CD4-positive, alpha-beta T cell treated with Interleukin-10 for 1 hour (primary cell): Measurements from ENCODE around the gene CTCFL.
A peak's percentile ranks its signal among the peaks of the same experiment; 100 is the strongest.
"Not testable (repeated sequence)": the region's sequence is repeated elsewhere in the genome, so short reads cannot be mapped to it uniquely, and the experiment has no call there.

Source experiments
- DNase-seq: peaks from one replicate; pipeline ENCODE4 v3.0.0-alpha.2; 2020

Gene CTCFL

DNA sequence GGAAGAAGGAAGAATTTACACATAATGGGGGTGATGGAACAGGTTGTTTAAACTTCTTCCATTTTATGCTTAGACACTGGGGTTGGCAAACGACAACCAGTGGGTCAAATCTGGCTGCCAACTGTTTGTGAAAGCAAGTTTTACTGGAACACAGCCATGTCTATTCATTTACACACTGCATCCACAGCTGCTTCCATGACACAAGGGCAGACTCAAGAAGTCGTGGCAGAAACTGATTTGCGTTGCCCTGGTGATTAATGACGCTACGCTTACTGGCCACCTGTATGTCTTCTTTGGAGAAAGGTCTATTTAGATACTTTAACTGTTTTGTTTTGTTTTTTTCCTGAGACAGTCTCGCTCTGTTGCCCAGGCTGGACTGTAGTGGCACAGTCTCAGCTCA lies 19.0 kb downstream of the CTCFL start:
- DNase-seq, result no peak

DNA sequence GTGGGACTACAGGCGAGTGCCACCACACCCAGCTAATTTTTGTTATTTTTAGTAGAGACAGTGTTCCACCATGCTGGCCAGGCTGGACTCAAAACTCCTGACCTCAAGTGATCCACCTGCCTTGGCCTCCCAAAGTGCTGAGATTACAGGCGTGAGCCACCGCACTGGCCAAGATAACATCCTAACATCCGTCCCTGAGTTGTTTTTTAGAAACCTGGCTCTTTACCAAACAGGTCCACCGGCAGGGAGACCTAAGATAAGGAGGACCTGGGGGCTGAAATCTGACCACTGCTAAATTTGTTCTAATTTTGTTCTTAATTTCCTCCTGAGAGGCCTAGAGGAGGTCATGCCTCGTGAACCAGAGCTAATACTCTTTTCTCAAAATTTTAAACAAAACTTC lies 20.5 kb downstream of the CTCFL start:
- no peak for DNase-seq

DNA sequence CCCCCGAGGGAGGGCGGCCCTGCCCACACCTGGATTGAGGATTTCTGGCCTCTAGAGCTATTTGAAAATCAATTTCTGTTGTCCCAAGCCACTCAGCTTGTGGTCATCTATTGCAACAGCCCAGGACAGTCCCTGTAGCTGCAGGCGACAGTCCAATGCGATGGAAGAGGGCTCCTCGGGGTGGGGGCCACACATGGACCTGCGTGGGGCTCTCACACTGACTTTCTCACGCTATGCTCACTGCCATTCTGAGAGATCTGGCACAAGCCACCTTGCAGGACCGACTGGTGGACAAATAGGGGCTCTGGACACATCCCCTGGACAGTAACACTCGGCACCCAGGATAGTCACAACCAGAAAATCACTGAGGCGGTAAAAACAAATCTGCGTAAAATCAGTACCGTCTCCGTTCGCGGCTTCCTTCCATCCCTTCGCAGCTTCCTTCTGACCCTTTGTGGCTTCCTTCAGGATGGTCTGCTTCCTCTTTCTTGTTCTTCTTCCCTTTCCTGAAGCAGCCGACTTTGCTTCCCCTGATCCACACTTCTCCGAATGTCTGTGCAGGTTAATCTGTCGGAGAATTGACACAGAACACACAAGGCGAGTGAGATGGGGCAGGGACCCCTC lies 21.8 kb downstream of the CTCFL start:
- no peak for DNase-seq

DNA sequence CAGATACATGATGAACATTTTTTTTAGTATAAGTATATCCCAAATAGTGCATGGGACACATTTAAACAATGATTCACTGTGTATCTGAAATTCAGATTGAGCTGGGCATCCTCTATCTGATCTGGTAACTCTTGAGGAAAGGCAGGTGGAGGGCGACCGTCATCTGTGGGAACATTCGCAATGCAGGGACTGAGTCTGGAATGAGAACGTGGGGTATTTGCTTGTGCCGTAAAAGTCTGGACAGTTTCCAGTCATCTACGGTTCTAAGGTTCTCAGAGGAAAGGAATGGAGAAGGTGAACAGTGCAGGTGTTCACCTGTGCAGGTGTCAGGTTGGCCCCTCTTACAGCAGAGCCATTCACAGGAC lies 22.6 kb downstream of the CTCFL start:
- DNase-seq, result no peak

DNA sequence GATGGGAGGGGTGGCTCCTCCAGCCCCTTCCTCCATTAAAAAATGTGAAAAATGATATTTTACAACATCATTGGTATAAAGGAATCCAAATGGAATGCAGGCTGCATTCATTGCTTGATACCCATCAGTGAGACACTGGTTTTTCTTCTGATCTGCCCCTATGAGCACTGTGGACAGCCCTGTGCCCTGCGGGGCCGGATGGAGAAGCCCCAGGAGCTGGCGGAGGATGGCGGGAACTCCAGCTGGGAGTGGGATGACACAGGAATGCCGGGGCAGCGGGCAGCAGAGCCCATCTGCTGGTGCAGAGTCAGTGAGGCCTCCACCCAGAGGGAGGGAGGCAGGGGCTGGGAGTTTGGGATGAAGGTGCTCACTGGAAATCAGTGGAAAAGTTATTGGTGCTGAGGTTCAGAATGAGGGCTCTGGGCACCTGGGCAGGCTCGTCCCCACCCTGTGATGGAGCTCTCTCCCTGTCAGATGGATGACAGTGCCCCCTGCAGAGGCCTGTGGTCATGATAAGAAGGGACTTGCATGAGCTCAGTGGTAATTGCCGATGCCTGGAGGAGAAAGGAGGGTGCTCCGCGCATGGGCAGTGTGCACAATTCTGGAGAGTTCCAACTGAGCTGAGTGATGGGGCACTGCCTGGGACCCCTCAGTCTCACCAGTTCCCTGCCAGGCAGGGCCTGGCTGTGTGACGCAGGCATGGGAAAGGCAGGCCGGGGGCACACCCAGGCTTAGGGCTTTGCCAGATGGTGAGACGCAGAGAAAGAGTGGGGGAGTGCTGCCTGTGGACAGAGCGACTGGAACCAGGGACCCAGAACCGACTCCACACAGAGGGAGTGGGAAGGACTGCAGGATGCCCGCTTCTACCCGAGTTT lies 23.2 kb downstream of the CTCFL start:
- no peak for DNase-seq

DNA sequence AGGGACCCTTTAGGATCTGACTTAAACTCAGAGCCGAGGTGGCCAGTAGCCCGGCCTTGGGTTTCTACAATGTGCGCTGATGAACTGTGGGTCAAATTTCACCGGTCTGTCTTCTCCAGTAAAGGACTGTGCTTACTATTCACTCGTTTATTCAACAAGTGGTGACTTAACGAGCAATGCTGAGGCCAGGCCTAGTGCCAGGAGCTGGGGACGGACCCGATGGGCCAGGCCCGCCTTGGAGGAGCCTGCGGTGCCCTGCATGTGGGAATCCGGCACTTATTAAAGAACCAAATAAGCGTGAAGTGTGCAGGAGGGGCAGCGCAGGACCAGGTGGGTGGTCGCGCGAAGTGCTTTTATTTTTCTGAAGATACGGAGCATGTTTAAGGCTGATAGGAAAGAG lies 24.0 kb downstream of the CTCFL start:
- DNase-seq, result no peak

DNA sequence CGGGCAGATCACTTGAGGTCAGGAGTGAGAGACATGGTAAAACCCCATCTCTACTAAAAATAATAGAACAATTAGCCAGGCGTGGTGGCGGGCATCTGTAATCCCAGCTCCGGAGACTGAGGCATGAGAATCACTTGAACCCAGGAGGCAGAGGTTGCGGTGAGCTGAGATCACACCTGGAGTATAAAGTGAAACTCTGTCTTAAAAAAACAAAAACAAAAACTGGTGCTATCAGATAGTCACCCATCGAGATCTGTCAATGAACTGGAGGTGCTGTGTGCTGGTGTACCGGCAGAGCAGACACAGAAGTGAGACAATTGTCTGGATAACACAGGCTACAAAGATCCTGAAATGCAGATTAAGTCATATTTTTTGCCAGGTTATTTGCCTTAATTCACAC lies 24.7 kb downstream of the CTCFL start:
- DNase-seq, result no peak

DNA sequence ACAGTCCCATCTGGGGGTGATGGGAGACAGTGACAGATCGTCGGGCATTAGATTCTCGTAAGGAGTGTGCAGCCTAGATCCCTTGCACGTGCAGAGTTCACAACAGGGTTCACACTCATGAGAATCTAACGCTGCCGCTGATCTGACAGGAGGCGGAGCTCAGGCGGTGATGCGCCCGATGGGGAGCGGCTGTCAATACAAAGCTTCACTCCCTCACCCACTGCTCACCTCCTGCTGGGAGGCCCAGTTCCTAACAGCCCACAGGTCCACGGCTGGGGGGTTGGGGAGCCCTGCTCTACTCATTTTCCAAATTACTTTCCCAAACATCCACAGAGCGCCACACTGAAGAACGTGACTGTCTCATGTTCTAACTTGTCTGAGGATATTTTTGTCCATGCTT lies 25.3 kb downstream of the CTCFL start:
- DNase-seq, result no peak

DNA sequence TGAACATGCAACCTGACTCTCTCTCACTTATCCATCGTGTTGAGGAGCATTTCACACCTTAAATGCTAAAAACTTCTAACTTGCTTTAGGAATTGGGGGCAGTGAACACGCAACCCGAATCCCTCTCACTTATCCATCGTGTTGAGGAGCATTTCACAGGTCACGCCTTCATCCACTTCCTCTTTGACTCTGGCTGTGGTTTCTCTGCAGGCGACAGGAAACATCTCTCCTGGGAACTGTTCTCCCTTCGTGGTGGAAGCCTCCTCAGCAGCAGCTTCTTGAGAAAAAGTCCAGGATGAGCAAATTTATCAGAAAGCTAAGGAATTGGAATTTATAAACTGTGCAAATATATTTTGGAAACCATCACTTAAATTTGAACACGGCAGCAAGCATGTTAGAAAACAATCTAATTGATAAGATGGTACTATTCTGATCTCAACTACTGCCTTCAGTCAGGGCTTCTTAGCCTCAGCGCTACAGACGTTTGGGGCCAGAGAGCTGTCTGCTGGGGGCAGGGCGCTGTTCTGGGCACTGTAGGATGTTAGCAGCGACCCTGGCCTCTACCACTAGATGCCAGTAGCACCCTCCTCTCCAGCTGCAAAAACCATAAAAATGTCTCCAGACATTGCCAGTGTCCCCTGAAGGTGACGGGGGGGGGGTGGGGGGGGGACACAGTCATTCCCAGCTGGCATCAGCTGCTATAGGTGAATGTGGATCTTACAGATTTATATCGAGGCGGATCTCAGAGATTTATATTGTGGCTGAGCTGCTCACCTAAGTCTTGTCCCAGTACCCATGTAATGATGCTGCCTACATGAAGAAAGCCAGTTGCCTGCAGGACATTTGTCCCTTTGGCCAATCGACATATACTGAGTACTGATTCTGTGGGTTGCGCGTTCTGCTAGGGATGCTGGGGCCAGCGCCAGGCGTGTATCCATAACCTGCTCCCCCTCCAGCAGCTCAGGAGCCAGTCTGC lies 26.2 kb downstream of the CTCFL start:
- peak; percentile 48 for DNase-seq

DNA sequence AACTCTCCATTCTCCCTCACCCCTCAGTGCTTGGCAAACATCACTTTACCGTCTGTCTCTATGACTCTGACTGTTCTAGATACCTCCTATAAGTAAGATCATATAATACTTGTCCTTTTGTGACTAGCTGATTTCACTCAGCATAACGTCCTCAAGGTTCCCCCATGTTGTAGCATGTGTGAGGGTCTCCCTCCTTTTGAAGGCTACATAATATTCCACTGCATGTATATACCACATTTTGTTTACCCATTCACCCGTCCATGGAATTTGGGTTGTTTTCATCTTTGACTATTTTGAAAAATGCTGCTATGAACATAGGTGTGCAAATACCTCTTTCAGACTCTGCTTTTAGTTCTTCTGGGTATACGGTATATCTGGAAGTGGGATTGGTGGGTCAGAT lies 28.3 kb downstream of the CTCFL start:
- DNase-seq, result no peak

DNA sequence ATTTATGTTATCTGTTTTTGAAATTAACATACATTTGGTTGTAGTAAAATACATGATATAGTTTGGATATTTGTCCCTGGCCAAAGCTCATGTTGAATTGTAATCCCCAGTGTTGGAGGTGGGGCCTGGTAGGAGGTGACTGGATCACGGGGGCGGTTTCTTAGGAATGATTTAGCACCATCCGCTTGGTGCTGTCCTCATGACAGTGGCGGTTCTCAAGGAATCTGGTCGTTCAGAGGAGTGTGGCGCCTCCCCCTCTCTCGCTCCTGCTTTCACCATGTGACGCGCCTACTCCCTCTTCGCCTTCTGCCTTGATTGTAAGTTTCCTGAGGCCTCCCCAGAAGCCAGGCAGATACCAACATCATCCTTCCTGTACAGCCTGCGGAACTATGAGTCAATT lies 29.0 kb downstream of the CTCFL start:
- DNase-seq, result no peak

DNA sequence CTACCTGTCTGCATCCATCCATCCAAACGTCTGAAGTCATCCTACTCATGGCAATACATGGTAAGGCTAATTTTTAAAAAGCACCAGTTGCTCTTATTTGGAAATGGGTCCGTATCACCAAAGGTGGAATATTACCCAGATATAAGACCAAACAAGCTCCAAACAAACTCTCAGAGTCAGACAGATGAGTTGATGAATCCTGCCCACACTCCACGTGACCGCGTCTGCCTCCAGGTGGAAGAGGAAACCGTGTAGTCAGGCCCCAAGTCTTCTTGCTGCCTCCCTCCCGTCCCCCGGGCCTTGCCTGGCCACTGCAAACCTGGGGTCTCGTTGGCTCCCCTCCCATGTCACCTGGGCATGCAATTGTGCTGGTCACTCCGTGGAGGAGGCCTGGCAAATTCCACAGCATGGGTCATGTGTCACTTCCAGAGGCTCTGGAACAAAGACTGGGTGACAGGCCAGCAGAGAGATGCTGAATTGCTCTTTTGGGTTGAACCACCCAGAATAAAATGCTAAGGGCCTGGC lies 31.8 kb downstream of the CTCFL start:
- no peak for DNase-seq

DNA sequence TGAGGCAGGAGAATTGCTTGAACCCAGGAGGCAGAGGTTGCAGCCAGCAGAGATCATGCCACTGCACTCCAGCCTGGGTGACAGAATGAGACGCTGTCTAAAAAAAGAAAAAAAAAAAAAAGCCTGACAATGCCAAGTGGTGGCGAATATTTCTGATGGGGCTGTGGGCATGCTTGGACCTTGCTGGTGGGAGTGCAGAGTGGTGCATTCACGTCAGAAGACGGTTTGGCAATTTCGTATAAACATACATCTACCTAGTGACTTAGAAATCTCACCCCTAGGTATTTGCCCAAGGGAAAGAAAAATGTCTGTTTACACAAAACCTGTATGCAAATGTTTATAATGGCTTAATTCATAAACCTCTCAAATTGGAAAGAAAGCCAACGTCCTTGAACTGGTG lies 33.6 kb downstream of the CTCFL start:
- no peak for DNase-seq

DNA sequence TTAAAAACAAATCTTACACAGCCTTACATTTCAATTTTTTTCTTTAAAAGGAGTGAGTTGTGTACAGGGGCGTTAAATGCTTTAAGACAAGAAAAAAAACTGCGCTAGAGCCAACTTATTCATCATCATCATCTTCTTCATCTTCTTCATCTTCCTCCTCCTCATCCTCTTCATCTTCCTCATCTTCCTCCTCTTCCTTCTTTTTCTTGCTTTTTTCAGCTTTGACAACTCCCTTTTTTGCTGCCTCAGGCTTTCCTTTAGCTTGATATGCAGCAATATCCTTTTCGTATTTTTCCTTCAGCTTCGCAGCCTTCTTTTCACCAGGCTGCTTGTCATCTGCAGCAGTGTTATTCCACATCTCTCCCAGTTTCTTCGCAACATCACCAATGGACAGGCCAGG lies 36.7 kb downstream of the CTCFL start:
- not testable (repeated sequence) for DNase-seq

DNA sequence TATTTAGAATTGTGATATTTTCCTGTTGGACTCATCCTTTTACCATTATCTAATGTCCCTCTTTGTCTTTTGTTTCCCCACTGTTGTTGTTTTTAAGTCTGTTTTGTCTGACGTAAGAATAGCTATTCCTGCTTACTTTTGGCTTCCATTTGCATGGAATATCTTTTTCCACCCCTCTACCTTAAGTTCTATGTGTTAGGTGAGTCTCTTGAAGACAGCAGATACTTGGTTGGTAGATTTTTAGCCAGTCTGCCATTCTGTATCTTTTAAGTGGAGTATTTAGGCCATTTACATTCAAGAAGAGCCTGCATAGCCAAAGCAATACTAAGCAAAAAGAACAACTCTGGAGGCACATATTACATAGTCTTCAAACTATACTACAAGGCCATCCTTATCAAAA lies 39.2 kb downstream of the CTCFL start:
- DNase-seq, result no peak

DNA sequence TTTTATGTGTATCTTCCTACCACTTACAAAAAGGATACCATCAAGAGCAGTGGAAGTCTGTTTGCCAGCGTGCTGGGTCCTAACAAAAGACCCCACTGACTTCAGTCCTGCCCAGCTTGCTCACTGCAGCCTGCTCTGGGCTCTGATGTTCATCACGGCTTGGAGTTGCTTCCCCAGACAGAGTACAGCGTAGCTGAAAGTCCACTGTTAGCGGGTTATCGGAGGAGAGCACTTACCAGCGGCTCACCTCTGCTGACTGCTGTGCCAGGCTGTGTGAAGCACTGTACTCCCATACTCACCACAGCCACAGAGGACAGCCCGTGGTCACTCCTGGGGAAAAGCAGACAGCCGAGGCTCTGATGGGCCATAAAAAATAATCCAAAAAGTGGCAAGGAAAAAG lies 40.2 kb downstream of the CTCFL start:
- no peak for DNase-seq

DNA sequence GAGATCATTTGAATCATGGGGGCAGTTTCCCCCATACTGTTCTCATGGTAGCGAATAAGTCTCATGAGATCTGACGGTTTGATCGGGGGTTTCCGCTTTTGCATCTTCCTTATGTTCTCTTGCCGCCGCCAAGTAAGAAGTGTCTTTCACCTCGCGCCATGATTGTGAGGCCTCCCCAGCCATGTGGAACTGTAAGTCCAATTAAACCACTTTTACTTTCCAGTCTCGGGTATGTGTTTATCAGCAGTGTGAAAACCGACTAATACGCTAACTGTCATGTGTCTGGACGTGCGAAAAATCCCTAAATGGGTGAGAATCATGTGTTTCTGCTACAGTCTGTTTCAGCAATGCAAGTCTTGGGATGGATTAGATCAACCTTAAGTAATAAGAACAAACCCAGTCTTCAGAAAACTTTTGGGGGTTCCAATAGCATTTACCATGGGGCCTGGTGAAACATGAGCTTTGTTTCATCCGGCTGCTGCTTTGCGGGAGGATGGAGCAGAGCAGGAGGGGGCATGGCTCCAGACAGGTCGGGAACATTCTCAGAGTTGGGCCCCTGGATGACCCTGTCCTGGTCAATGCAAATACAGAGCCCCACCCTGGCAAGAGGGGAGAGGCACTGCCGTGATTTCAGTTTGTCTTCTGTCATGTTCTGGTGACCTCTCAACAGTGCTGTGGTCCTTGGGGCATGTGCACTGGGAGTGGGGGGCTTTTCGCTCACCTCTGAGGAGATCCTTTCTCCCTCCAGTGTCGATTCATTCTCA lies 41.5 kb downstream of the CTCFL start:
- no peak for DNase-seq

DNA sequence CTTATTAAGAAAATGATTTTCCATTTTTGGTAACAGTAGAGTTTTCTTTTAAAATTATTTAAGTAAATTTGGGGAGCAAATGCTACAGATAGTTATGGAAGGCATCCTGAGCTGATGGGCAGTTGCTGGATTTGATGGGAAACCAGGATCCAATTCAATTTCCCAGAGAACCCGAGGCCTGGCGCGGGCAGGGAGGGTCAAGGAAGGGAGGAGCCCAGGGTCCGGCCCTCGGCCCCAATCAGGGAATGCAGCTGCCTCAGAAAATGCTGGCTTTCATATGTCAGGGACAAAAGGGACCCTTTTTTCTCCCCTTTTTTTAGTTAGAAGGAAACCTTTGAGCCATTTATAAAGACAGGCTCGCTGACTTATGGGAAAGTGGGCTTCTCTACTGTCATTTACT lies 42.1 kb downstream of the CTCFL start:
- no peak for DNase-seq

DNA sequence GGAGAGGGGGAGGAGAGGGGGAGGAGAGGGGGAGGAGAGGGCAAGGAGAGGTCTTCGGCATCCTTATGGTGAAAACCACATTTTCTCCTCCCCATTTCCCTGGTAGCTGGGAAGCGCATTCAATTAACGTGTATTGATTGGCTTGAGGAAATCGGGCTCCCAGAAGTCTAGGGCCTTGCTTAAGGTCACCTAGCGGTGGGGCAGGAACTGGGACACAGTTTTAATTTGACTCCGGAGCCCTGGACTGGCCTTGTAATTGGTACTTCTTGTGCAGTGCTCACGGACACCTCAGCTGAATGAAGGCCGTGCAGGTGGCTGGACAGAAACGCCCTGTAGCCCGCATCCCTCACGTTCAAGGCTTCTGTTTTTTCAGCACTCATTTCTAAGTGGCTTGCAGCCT lies 42.8 kb downstream of the CTCFL start:
- no peak for DNase-seq

DNA sequence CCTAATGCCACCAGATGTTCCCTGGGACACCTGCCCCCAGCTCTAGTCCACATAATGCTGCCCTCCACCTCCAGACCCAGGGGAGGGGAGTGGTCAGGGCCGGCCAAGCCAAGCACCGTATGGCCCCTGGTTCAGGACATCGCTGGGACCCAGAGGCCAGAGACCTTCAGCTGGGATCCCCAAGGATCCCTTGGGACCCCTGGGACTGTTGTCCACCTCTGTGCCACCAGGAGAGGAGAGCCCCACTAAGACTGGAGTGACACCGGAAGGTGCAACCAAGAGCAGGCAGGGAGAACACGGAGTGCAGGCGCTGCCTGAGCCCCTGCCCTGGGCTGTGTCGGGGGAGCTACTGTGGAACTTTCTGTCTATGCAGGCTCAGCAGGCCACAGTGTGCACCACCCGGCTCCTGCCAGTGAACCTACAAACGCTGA lies 43.6 kb downstream of the CTCFL start:
- no peak for DNase-seq

DNA sequence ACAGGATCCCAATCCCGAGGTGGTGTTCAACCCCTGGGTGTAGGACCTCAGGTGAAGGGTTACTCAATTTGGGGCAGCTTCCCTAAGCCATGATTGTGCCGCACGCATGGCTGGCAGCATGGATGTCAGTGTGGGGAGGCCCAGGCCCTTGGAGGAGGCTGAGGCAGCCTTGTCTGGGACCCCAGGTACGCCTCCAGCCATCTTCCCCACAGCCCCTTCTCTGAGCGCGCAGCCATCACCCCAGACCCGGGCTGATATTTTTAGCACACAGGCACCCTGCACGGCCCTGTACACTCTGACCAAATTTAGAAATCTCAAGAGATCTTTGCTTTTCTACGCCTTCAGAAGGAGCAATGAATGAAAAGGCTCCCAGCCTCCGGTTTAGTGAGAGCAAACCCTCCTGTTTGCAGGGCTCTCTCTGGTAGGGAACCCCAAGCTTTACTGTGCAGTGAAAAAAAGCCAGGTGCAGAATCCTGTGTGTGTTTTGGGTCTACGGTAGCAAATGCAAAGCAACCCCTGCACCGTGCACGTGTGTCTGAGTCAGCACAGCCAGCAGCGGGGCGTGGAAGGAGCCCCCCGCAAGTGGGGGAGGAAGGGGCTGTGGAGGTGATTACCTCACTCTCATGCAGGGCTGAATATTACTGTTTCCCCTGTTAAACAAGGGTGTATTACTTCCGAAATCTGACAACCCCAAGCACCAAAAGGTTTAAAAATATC lies 44.3 kb downstream of the CTCFL start:
- no peak for DNase-seq

DNA sequence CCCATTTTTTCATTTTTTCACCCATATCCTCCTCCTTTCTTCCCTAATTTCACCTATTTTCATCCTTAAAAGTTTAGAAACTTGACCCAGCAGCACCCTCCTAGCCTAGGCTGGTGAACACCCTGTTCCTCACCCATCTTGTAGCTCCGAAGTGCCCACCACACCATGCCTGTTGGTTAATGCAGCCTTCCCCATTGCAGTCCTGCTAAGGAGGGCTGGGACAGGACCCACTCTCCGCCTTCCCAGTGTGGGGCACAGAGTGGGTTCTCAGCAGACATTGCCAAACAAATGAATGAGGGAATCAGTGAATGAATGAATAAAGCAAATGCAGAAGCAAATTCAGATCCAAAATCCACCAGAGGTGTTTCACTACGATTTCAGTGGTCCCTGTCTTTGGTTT lies 45.7 kb downstream of the CTCFL start:
- DNase-seq, result no peak
